H9 (cell line): ENCODE measurements around the gene SAMD14. TPM values are rescaled to one million over a fixed set of nuclear protein-coding genes. Genes with fewer than 3 reads are reported as not detected.

Experiments
- DNase-seq: peaks from one replicate; pipeline ENCODE4 v3.0.0-alpha.2; 2017
- H2AFZ ChIP-seq: one replicate; pipeline ENCODE4 v1.6.1; 2013; ENCODE audit warnings: mild to moderate bottlenecking, low read length, control low read depth, moderate library complexity
- H2AK5ac ChIP-seq: 2 replicates; pipeline ENCODE4 v1.6.1; 2013; ENCODE audit warnings: low read length, control low read depth, mixed read lengths; ENCODE audit not compliant: insufficient read length
- H2BK120ac ChIP-seq: one replicate; pipeline ENCODE4 v1.6.1; 2013; ENCODE audit warnings: low read depth, mild to moderate bottlenecking, low read length, control low read depth, inconsistent platforms; ENCODE audit not compliant: poor library complexity, severe bottlenecking
- H2BK12ac ChIP-seq: 2 replicates; pipeline ENCODE4 v1.6.1; 2013; ENCODE audit warnings: low read length, control low read depth, mixed read lengths, low read depth; ENCODE audit not compliant: insufficient read length
- H2BK15ac ChIP-seq: 2 replicates; pipeline ENCODE4 v1.6.1; 2013; ENCODE audit warnings: low read depth, low read length, control low read depth
- H2BK20ac ChIP-seq: one replicate; pipeline ENCODE4 v1.6.1; 2013; ENCODE audit warnings: low read depth, mild to moderate bottlenecking, low read length, control low read depth, inconsistent platforms; ENCODE audit not compliant: poor library complexity, severe bottlenecking
- H2BK5ac ChIP-seq: 2 replicates; pipeline ENCODE4 v1.6.1; 2013; ENCODE audit warnings: low read length, control low read depth, mixed read lengths; ENCODE audit not compliant: insufficient read length
- H3K14ac ChIP-seq: 2 replicates; pipeline ENCODE4 v1.6.1; 2013; ENCODE audit warnings: low read length, control low read depth; ENCODE audit not compliant: insufficient read depth
- H3K18ac ChIP-seq: 2 replicates; pipeline ENCODE4 v1.6.1; 2013; ENCODE audit warnings: low read depth, mild to moderate bottlenecking, mixed read lengths, low read length, control low read depth; ENCODE audit not compliant: insufficient read length
- H3K23ac ChIP-seq: 2 replicates; pipeline ENCODE4 v1.6.1; 2013; ENCODE audit warnings: low read length, control low read depth, mixed read lengths, low read depth; ENCODE audit not compliant: insufficient read length
- H3K23me2 ChIP-seq: 2 replicates; pipeline ENCODE4 v1.6.1; 2013; ENCODE audit warnings: low read depth, mild to moderate bottlenecking, mixed read lengths, low read length, control low read depth; ENCODE audit not compliant: insufficient read length, poor library complexity, severe bottlenecking
- H3K27ac ChIP-seq: 2 replicates; pipeline ENCODE4 v1.5.1; 2013; ENCODE audit warnings: low read length, control low read depth, mixed read lengths, low read depth; ENCODE audit not compliant: insufficient read length
- H3K27me3 ChIP-seq: 2 replicates; pipeline ENCODE4 v1.6.1; 2013; ENCODE audit warnings: low read length, control low read depth, inconsistent platforms; ENCODE audit not compliant: insufficient read depth
- H3K4ac ChIP-seq: 2 replicates; pipeline ENCODE4 v1.6.1; 2013; ENCODE audit warnings: low read depth, mild to moderate bottlenecking, control low read depth, inconsistent platforms, low read length, moderate library complexity
- H3K4me1 ChIP-seq: 2 replicates; pipeline ENCODE4 v1.6.1; 2013; ENCODE audit warnings: low read length, control low read depth, inconsistent platforms; ENCODE audit not compliant: insufficient read depth
- H3K4me2 ChIP-seq: 2 replicates; pipeline ENCODE4 v1.6.1; 2013; ENCODE audit warnings: low read length, control low read depth, mixed read lengths; ENCODE audit not compliant: insufficient read length, insufficient read depth
- H3K56ac ChIP-seq: 2 replicates; pipeline ENCODE4 v1.6.1; 2013; ENCODE audit warnings: low read depth, mild to moderate bottlenecking, mixed read lengths, low read length, control low read depth; ENCODE audit not compliant: insufficient read length
- H3K79me1 ChIP-seq: 2 replicates; pipeline ENCODE4 v1.6.1; 2013; ENCODE audit warnings: low read depth, mild to moderate bottlenecking, moderate library complexity, low read length, control low read depth, inconsistent platforms; ENCODE audit not compliant: insufficient read depth, poor library complexity, severe bottlenecking
- H3K79me2 ChIP-seq: 2 replicates; pipeline ENCODE4 v1.6.1; 2013; ENCODE audit warnings: low read length, control low read depth, inconsistent platforms; ENCODE audit not compliant: insufficient read depth
- H3K9ac ChIP-seq: 2 replicates; pipeline ENCODE4 v1.6.1; 2013; ENCODE audit warnings: low read length, control low read depth, mixed read lengths; ENCODE audit not compliant: insufficient read length; ENCODE audit errors: extremely low read depth
- H3K9me3 ChIP-seq: one replicate; pipeline ENCODE4 v1.6.1; 2013; ENCODE audit warnings: low read depth, low read length, inconsistent platforms; ENCODE audit not compliant: control insufficient read depth
- H3T11ph ChIP-seq: one replicate; pipeline ENCODE4 v1.6.1; 2013; ENCODE audit warnings: mild to moderate bottlenecking, low read length, control low read depth, inconsistent platforms
- H4K20me1 ChIP-seq: one replicate; pipeline ENCODE4 v1.6.1; 2013; ENCODE audit not compliant: control insufficient read depth, insufficient read length, insufficient read depth
- H4K5ac ChIP-seq: 2 replicates; pipeline ENCODE4 v1.6.1; 2013; ENCODE audit warnings: low read depth, mild to moderate bottlenecking, mixed read lengths, low read length, control low read depth; ENCODE audit not compliant: insufficient read length
- H4K8ac ChIP-seq: replicated peaks from 2 replicates; pipeline ENCODE4 v1.6.1; 2013; ENCODE audit warnings: low read length, control low read depth, mixed read lengths, low read depth; ENCODE audit not compliant: insufficient read length
- H4K91ac ChIP-seq: 2 replicates; pipeline ENCODE4 v1.6.1; 2013; ENCODE audit warnings: low read depth, mild to moderate bottlenecking, moderate library complexity, mixed read lengths, low read length, control low read depth; ENCODE audit not compliant: insufficient read length
- H3K27ac Mint-ChIP-seq, 3 experiments: 2 replicates in 2 of 3; 3 replicates in 1 of 3; pipeline ENCODE4 v1.8.0; 2020 to 2021; ENCODE audit warnings: mixed read lengths in 3 of 3, mild to moderate bottlenecking in 1 of 3, moderate library complexity in 1 of 3
- H3K27me3 Mint-ChIP-seq: 2 replicates; pipeline ENCODE4 v1.8.0; 2021; ENCODE audit warnings: low read depth, mild to moderate bottlenecking, moderate library complexity, mixed read lengths
- H3K36me3 Mint-ChIP-seq, 3 experiments: 2 replicates in 2 of 3; 3 replicates in 1 of 3; pipeline ENCODE4 v1.8.0; 2020 to 2021; ENCODE audit warnings: low read depth in 3 of 3, mixed read lengths in 3 of 3; ENCODE audit not compliant: insufficient read depth in 1 of 3
- H3K4me1 Mint-ChIP-seq, 2 experiments: 2 replicates each; pipeline ENCODE4 v1.8.0; 2020; ENCODE audit warnings: mixed read lengths in 2 of 2
- H3K4me3 Mint-ChIP-seq, 2 experiments: 2 replicates in 1 of 2; 3 replicates in 1 of 2; pipeline ENCODE4 v1.8.0; 2020 to 2021; ENCODE audit warnings: mild to moderate bottlenecking in 2 of 2, mixed read lengths in 2 of 2, moderate library complexity in 1 of 2
- H3K9me3 Mint-ChIP-seq, 2 experiments: 2 replicates in 1 of 2; 3 replicates in 1 of 2; pipeline ENCODE4 v1.8.0; 2020; ENCODE audit warnings: mild to moderate bottlenecking in 2 of 2, mixed read lengths in 2 of 2, moderate library complexity in 1 of 2
- CTCF ChIP-seq: fragments of 200-600 bp; sonication (generic); conservative IDR thresholded peaks from 3 replicates; pipeline ENCODE4 v1.8.0; 2021; ENCODE audit warnings: antibody characterized with exemption, mild to moderate bottlenecking
- WGBS: extraction: QIAGEN DNeasy Blood & Tissue Kit; methylation state at CpG from one replicate; pipeline ENCODE4 v1.1.7; 2013; ENCODE audit warnings: missing lambda C conversion rate, low lambda C conversion rate, mixed read lengths; ENCODE audit not compliant: insufficient read length; ENCODE audit errors: extremely low coverage; 5-methylcytosine and 5-hydroxymethylcytosine counted together
- total RNA-seq: library from RNA; stranded (reverse); gene quantifications from 2 replicates; pipeline ENCODE4 v1.2.1, GENCODE V29; 2021

The SAMD14 gene
- total RNA-seq, 1 experiment from 2014 or later: 5.9 TPM

GRCh38 chr17:50161911-50162288, 31.9 kb upstream of the SAMD14 start:
- no peaks in the 10 kb centered on the region; the same call in 1 of the 2 replicates for H3K4me1 ChIP-seq
- Mint-ChIP-seq H3K4me1 (peaks cover 10 to 31% of the 10 kb centered on the region in 2 experiments), H3K27ac (peak overlapping the region in 2 of 3 experiments; percentile 70 to 76; a peak in 5 of 7 replicates), H3K27me3 (peaks cover 32% of the 10 kb centered on the region), H3K36me3 (no peaks in the 10 kb centered on the region), H3K9me3 (no peaks in the 10 kb centered on the region), H3K4me3 (peak overlapping the region; percentile 66 to 88)
- no peak overlapping the region for H2BK15ac ChIP-seq
- no peaks in the 10 kb centered on the region for H3K79me2 ChIP-seq
- no peaks in the 10 kb centered on the region for H3K9me3 ChIP-seq
- peaks cover 13% of the 10 kb centered on the region for H3K23me2 ChIP-seq
- no peak overlapping the region for H4K5ac ChIP-seq
- no peak overlapping the region for H2BK20ac ChIP-seq
- 0 out of 2 replicates have a peak overlapping the region, but pooled peaks have one; percentile 18 for H3K14ac ChIP-seq
- H3K9ac ChIP-seq: no peak overlapping the region
- no peak overlapping the region for H2AK5ac ChIP-seq
- no peak overlapping the region for H3K4ac ChIP-seq
- TF ChIP-seq CTCF: no peak
- no peak overlapping the region for H4K91ac ChIP-seq
- H3K27me3 ChIP-seq: no peaks in the 10 kb centered on the region; the same call in 1 of the 2 replicates
- H2AFZ ChIP-seq: peak overlapping the region; percentile 50
- no peaks in the 10 kb centered on the region for H3K79me1 ChIP-seq
- no peaks in the 10 kb centered on the region for H4K20me1 ChIP-seq
- H3K18ac ChIP-seq: peak overlapping the region; percentile 5
- H3K27ac ChIP-seq: no peak overlapping the region
- no peak overlapping the region for H3T11ph ChIP-seq
- H3K4me2 ChIP-seq: peak overlapping the region; percentile 53
- no peak overlapping the region for H2BK120ac ChIP-seq
- no peak for DNase-seq
- H3K23ac ChIP-seq: no peak overlapping the region
- H2BK5ac ChIP-seq: no peak overlapping the region
- no CpG with 5 or more reads among the region's 16 CpGs for WGBS
- H4K8ac ChIP-seq: no peak overlapping the region
- H3K56ac ChIP-seq: no peak overlapping the region
- H2BK12ac ChIP-seq: no peak overlapping the region
